H1 (cell line): Measurements from ENCODE around the gene ATP7B. TPM values are rescaled to one million over a fixed set of nuclear protein-coding genes. Genes with fewer than 3 reads are reported as not detected.

Experiments
- CHD1 ChIP-seq: IDR thresholded peaks from 2 replicates; pipeline ENCODE4 v1.6.1; 2012; ENCODE audit warnings: low read depth, low read length, improper control_type of control experiment
- CHD7 ChIP-seq: fragments of 300-600 bp; sonication (generic); IDR thresholded peaks from 2 replicates; pipeline ENCODE4 v1.7.1; 2012; ENCODE audit warnings: low read length, moderate library complexity, mild to moderate bottlenecking, inconsistent platforms; ENCODE audit not compliant: insufficient replicate concordance
- MAFK ChIP-seq: IDR thresholded peaks from 2 replicates; pipeline ENCODE4 v1.6.1; 2012; ENCODE audit warnings: low read depth, mild to moderate bottlenecking, improper control_type of control experiment, low read length
- MAX ChIP-seq: IDR thresholded peaks from 2 replicates; pipeline ENCODE4 v1.6.1; 2012; ENCODE audit warnings: inconsistent platforms
- NRF1 ChIP-seq: IDR thresholded peaks from 2 replicates; pipeline ENCODE4 v1.6.1; 2011; ENCODE audit warnings: mild to moderate bottlenecking, low read depth, low read length, improper control_type of control experiment
- RAD21 ChIP-seq, 2 experiments: IDR thresholded peaks in 1 of 2; conservative IDR thresholded peaks in 1 of 2; 2 replicates each; pipeline ENCODE4 v1.6.1; 2011; ENCODE audit warnings: low read depth in 2 of 2, low read length in 2 of 2, improper control_type of control experiment in 1 of 2, inconsistent platforms in 1 of 2, mild to moderate bottlenecking in 1 of 2, moderate library complexity in 1 of 2
- TAF1 ChIP-seq: IDR thresholded peaks from 2 replicates; pipeline ENCODE4 v1.6.1; 2011; ENCODE audit warnings: mild to moderate bottlenecking, low read depth, low read length
- TAF7 ChIP-seq: optimal IDR thresholded peaks from 2 replicates; pipeline ENCODE3; 2011; ENCODE audit warnings: low read depth, mild to moderate bottlenecking, inconsistent platforms, low read length, moderate library complexity, borderline replicate concordance
- TCF12 ChIP-seq: IDR thresholded peaks from 2 replicates; pipeline ENCODE4 v1.6.1; 2011; ENCODE audit warnings: low read depth, mild to moderate bottlenecking, low read length
- USF2 ChIP-seq: IDR thresholded peaks from 2 replicates; pipeline ENCODE4 v1.6.1; 2011; ENCODE audit warnings: low read length, improper control_type of control experiment
- polyA plus RNA-seq, 7 experiments: library from polyadenylated mRNA; depleted of rRNA in 3 of 7; stranded (reverse) in 5 of 7; unstranded in 2 of 7; fragments of >200 nt in 5 of 7; fragments of 200-250 nt in 2 of 7; gene quantifications; 1 replicate in 5 of 7; 2 replicates in 1 of 7; 4 replicates in 1 of 7; pipeline versions ENCODE4 v1.2.1 to v1.2.3, GENCODE V29; 2011 to 2013; ENCODE audit warnings: missing spikeins in 2 of 7, mixed read lengths in 2 of 7
- total RNA-seq: library from RNA; stranded (reverse); fragmentation: NEBNext Ultra II Directional; extraction: Animal tissue kit (Norgen Biotek cat#: 25700); gene quantifications from 2 replicates; pipeline ENCODE4 v1.2.1, GENCODE V29; 2021

ATP7B gene
- total and polyA plus RNA-seq, 2 of the 8 experiments (the other 6 are each of a cell fraction or from before 2014, with no cell fraction given) = 4.1 to 9.2 TPM

GRCh38 chr13:51906581-51906980 is 104.7 kb downstream of the ATP7B start (continued):
- TF ChIP-seq CHD7 (no peak), NRF1 (no peak), MAFK (no peak), USF2 (no peak), MAX (no peak), TAF1 (no peak), CHD1 (no peak), TAF7 (no peak), RAD21 (IDR thresholded peaks at IDR 0.05 in 1 of 2, conservative IDR thresholded peaks at IDR 0.05 in 1 of 2; ENCODE audit: low read depth in 2 of 2, low read length in 2 of 2) (no peak), TCF12 (no peak)
